ENCODE data around the gene NFIB.

NFIB gene

DNA sequence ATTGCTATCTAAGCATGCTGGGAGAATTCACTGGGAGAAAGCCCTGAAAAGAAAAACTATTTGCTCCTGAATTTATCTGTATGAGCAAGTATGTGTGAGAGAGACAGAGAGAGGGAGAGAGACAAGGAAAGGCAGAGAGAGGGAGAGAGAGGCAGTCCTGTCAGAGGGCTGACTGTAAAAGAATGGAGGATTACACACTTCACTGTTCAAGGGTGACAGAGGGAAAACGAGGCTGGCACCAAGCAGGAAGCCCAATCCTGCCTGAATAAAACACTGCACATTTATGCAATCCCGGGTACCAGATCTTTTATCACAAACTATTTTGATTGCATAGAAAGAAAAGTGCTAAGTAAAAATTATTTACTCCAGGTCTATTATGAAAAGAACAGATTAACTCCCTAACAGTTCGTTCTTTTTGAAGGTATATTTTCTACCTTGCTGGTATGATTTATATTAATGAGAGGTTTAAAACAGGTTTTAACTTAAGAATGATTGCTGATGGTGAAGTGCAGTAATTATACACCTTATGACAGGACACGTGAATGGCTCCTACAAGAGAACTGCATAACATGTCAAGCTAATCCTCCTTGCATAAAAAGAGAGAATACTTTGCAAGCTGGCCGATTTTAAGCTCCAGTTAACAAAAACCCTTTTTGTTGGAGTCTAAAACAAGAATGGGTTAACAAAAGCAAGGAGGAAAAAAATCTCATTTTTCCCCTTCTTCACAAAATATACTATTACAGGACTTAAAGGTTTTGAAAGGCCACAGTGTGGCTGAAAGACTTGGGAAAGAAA is 82.5 kb downstream of the NFIB start:
- H3K4me3 ChIP-seq (ENCODE audit: low read length): no peak overlapping the region
- DNase-seq (ENCODE audit: low read depth, low spot score): no peak

- no peak for DNase-seq (ENCODE audit: low read depth, low spot score)
- H3K4me3 ChIP-seq (ENCODE audit: low read length): no peak overlapping the region
Measured at GRCh38 chr9:14228602-14229001, 85.3 kb downstream of the NFIB start.

DNA sequence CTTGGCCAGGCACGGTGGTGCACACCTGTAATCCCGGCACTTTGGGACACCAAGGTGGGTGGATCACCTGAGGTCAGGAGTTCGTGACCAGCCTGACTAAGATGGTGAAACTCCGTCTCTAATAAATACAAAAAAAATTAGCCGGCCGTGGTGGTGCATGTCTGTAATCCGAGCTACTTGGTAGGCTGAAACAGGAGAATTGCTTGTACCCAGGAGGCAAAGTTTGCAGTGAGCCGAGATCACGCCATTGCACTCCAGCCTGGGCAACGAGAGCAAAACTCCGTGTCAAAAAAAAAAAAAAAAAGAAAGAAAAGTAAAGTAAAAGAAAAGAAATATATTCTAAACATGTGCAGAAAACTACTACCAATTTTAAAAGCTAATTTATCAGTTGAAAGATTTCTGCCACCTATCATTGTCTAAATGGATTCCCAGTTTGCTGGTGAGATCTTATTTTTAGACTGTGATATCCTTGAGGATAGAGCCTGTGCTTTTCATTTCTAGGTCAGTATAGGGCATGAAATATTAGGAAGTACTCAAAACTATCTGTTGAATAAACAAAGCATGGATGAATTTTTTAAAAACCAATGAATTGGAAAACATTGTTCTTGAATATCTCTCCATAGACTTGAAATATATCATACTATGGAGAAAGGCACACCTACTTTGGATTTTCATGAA is 86.9 kb downstream of the NFIB start:
- no peak overlapping the region for H3K4me3 ChIP-seq (ENCODE audit: low read length)
- no peak for DNase-seq (ENCODE audit: low read depth, low spot score)

DNA sequence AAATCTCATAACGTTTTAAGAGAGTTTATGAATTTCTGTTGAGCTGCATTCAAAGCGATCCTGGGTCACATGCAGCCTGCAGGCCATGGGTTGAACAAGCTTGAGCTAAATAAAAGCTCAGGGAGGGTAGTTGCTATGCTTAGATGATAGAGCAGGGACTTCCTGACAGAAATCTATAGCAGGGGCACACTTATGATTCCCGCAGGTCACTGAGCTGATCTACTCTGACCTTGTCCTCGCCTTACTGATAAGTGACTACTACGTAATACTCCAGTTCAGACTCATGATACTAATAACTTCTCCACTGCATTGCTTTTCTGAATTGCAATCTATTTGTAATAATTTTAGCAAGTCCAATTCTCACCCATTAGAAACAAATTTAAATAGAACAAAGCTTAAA is 90.9 kb downstream of the NFIB start:
- H3K4me3 ChIP-seq (ENCODE audit: low read length): no peak overlapping the region
- no peak for DNase-seq (ENCODE audit: low read depth, low spot score)

GRCh38 chr9:14222149-14222835 is 91.6 kb downstream of the NFIB start:
- no peak overlapping the region for H3K4me3 ChIP-seq (ENCODE audit: low read length)
- no peak for DNase-seq (ENCODE audit: low read depth, low spot score)

DNA sequence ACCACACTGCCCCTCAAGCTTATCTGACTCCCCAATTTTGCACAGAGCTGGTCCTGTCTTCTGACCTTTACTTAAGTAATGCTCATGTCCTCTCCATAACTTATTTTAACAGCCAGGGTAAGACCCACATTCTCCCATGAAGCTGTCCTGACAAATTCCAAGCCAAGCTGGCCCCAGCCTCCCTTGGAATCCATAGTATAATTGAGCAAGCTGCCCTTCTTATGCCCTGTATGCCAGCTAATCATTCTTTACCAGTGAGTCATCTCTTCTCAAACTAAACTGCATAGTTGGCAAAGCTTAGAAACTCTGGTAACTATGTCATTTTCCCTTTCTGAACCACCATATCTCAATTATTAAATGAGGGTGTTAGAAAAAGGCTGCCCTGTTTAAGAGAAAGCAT is 92.4 kb downstream of the NFIB start:
- DNase-seq (ENCODE audit: low read depth, low spot score): no peak
- H3K4me3 ChIP-seq (ENCODE audit: low read length): no peak overlapping the region

GRCh38 chr9:14221119-14221518 is 92.8 kb downstream of the NFIB start:
- no peak overlapping the region for H3K4me3 ChIP-seq (ENCODE audit: low read length)

GRCh38 chr9:14220256-14220655 is 93.7 kb downstream of the NFIB start:
- DNase-seq (ENCODE audit: low read depth, low spot score): no peak
- no peak overlapping the region for H3K4me3 ChIP-seq (ENCODE audit: low read length)

More at GRCh38 chr9:14221119-14221518, 92.8 kb downstream of the NFIB start:
- DNase-seq (ENCODE audit: low read depth, low spot score): no peak

GRCh38 chr9:14219850-14220249 is 94.1 kb downstream of the NFIB start:
- no peak overlapping the region for H3K4me3 ChIP-seq (ENCODE audit: low read length)
- no peak for DNase-seq (ENCODE audit: low read depth, low spot score)

DNA sequence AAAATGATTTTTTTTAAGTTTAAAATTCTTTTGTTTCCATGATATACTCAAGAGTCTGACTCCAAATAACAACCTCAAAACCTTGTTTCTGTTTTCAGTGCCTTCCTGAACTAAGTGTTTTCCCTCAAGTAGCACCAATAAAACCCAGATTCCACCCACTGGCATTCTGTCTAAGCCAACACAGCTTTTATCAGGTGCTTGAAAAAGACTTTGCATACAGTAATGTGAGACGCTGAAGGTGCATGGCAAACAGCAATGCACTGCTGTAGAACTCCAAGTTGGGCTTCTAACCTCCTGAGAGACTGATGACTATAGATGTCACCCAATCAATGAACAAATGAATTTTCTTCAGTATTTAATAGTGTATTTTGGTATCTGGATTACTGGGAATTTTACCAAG is 95.7 kb downstream of the NFIB start:
- no peak for DNase-seq (ENCODE audit: low read depth, low spot score)
- no peak overlapping the region for H3K4me3 ChIP-seq (ENCODE audit: low read length)

GRCh38 chr9:14216612-14217194 is 97.2 kb downstream of the NFIB start:
- no peak for DNase-seq (ENCODE audit: low read depth, low spot score)
- H3K4me3 ChIP-seq (ENCODE audit: low read length): no peak overlapping the region

DNA sequence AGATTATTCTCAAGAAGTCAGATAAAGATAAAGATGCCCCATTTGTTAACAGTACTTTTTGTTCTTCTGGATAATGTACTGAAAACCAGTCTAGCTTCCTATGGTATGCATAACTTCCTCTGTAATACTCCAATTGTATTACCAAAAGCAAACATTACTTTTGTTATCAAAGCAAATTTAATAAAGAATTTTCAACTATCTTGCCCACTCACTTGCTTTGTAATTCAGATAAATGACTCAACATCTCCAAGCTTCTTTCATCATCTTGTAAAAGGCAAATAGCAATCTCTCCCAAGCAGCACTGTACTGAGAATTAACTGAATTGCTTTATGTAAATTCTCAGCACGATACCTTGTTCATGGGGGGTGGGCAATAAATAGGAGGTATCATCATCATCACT is 98.3 kb downstream of the NFIB start:
- no peak for DNase-seq (ENCODE audit: low read depth, low spot score)
- no peak overlapping the region for H3K4me3 ChIP-seq (ENCODE audit: low read length)

GRCh38 chr9:14214693-14215092 is 99.2 kb downstream of the NFIB start:
- DNase-seq (ENCODE audit: low read depth, low spot score): no peak

GRCh38 chr9:14214065-14214684 is 99.8 kb downstream of the NFIB start:
- DNase-seq (ENCODE audit: low read depth, low spot score): no peak
- H3K4me3 ChIP-seq (ENCODE audit: low read length): no peak overlapping the region

More at GRCh38 chr9:14214693-14215092, 99.2 kb downstream of the NFIB start:
- no peak overlapping the region for H3K4me3 ChIP-seq (ENCODE audit: low read length)

- no peak for DNase-seq (ENCODE audit: low read depth, low spot score)
- H3K4me3 ChIP-seq (ENCODE audit: low read length): no peak overlapping the region
Measured at GRCh38 chr9:14213504-14213903, 100.4 kb downstream of the NFIB start.

GRCh38 chr9:14212697-14213420 is 101.1 kb downstream of the NFIB start:
- H3K4me3 ChIP-seq (ENCODE audit: low read length): no peak overlapping the region
- no peak for DNase-seq (ENCODE audit: low read depth, low spot score)

DNA sequence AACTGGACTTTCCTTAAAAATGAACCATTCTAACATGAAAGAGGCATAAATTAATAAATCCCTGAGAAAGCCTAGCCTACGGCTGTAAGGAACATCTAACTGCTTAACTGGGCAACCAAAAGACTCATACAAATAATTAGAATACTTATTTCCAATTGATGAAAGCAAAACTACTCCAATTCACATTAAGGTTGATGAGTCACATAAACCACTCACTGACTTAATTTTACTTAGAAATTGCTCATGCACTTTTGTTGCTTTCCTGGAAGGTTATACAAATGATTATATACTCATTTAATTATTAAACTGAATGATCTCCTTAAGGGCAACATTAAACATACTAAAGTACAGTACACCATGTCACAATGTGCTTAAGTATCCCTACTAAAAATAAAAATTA is 101.9 kb downstream of the NFIB start:
- no peak overlapping the region for H3K4me3 ChIP-seq (ENCODE audit: low read length)
- DNase-seq (ENCODE audit: low read depth, low spot score): no peak

DNA sequence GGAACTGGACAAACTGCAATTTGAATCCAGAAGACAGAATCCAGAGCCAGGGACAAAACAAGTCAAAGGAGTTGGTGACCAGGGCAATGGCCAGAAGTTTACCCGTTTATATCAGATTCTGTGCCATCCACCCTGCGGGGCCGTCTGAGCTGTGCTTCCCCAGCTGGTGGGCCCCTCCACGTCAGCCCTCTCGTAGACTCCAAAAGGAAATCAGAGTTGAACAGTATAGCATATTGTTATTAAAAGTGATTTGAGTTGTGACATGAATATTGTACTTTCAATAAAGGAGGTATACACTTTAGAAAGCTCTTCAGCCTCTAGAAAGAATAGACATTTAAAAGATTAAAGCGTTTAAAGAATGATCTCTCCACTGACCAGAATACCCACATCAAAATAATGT is 102.4 kb downstream of the NFIB start:
- H3K4me3 ChIP-seq (ENCODE audit: low read length): no peak overlapping the region
- no peak for DNase-seq (ENCODE audit: low read depth, low spot score)

DNA sequence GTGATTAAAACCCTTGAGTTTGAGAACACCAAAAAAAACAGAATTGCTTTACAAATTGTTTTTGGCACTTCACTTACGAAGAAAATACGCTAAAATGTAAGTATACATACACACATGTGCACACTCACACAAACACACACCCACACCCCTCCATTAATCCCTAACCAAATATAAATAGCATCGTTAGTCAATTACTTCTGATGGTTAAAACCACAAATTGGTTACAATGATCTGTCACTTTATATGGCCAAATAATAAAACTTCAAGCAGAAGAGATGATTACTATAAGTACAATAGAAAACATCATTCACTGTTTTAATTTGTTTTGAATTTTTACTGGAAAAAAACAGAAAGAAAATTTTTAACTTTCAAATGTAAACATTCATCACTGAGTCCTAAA is 103.5 kb downstream of the NFIB start:
- no peak for DNase-seq (ENCODE audit: low read depth, low spot score)
- no peak overlapping the region for H3K4me3 ChIP-seq (ENCODE audit: low read length)

Data from Jurkat, Clone E6-1 (cell line).